HG03432 (cell line): ENCODE results near the gene PCCA.

ENCODE experiments used
- ATAC-seq: cut with Tn5 transposase; IDR thresholded peaks from one replicate; pipeline ENCODE4 v1.9.1; 2021; ENCODE audit warnings: mild to moderate bottlenecking, moderate library complexity; ENCODE audit not compliant: unreplicated experiment

PCCA gene

DNA sequence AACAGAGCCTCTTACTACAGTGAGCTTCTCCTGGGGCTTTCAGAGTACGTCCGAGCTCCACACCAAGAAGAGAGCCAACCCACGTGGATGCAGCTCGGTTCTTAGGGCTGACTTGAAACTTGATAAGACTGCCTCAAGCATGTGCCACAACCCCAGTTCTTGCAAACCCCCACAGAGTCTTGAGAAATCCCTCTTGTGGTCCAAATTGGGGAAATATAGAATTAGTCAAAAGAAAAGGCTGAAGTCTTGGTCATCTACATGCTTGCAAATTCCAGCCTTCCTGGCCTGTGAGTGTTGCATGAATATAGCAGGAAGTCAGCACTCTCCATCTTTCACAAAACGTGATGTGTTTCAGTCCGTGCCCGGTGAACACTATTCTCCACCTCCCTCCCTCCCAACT, 404.5 kb downstream of the PCCA start:
- no peak for ATAC-seq

DNA sequence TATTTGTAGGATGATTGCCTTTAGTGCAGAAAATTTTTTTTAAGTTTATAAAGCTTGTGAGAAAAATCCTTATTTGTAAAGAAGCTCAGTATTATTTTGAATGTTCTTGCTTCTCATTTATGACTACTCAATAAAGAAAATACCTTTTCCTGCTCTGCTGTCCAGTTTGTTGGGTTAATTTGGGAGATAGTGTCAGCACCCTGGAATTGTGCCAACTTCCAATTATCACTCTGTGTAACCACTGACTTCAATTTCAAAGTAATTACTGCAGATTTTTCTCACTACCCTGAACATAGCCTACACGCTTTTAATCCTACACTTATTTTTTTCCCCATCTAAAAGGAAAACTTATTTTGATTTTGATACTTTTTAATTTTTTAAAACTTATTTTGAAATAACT, 406.6 kb downstream of the PCCA start:
- ATAC-seq = no peak

DNA sequence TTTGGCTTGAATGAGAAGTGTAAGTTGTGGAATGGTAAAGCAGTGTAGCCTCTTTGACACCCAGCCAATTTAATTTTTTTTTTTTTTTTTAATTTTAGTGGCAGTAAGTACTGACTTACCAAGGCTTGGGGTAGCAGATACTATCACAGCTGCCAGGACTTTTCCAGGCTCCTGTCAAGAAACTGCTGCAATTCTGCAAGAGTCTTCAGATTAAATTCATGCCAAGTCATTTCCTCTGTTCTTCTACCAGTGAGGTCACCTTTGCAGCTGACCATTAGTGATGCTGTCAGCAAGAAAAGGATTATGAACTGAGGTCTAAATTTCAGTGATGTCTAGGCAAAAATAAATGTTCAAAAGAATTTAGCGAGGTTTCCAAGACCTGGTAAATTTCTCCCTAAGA, 408.5 kb downstream of the PCCA start:
- no peak for ATAC-seq

DNA sequence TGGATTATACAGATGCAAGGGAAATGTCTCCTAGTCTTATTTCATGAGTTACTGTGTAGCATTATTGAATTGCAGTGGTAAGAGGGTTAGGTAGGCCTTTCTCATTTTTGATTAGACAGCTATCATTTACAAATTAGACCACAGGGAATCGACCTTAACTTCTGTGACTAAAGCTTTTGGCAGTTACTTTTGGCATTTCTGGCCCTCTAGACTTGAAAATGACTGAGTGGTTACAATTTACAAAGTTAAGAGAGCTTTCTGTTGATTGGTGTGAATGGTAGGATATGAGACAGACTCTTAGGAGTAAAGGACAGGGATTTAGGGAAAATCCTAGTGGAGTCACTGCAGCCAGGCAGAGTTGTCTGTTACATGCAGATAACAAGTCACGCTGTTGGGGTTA, 413.6 kb downstream of the PCCA start:
- no peak for ATAC-seq

DNA sequence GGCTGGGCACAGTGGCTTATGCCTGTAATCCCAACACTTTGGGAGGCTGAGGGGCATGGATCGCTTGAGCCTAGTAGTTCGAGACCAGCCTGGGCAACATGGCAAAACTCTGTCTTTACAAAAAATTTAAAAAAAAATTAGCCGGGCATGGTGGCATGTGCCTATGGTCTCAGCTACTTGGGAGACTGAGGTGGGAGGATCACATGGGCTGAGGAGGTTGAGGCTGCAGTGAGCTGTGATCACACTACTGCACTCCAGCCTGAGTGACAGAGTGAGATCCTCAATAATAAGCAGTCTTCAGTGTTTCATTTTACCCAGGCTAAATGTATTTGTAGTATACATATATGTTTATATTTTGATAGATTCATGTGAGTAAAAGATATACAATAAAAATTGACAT, 414.7 kb downstream of the PCCA start:
- no peak for ATAC-seq

DNA sequence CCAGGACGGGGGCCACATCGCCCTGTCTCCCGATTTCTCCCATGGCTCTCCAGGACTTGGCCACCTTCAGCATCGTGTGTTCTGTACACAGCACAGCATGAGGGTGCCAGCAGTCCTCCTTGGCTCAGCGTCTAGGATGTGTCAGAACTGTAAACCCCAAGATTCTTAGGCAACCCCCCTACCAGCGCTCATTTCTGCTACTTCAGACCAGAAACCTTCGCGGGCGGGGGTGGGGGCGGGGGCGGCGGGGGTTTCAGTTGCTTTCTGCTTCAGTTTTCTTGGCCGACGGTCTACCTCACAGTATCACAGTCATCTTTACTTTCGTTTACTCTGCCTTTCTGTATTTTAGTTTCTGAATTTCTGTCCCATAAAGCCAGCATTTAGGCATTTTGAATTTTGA, 417.3 kb downstream of the PCCA start:
- peak; percentile 73 for ATAC-seq

DNA sequence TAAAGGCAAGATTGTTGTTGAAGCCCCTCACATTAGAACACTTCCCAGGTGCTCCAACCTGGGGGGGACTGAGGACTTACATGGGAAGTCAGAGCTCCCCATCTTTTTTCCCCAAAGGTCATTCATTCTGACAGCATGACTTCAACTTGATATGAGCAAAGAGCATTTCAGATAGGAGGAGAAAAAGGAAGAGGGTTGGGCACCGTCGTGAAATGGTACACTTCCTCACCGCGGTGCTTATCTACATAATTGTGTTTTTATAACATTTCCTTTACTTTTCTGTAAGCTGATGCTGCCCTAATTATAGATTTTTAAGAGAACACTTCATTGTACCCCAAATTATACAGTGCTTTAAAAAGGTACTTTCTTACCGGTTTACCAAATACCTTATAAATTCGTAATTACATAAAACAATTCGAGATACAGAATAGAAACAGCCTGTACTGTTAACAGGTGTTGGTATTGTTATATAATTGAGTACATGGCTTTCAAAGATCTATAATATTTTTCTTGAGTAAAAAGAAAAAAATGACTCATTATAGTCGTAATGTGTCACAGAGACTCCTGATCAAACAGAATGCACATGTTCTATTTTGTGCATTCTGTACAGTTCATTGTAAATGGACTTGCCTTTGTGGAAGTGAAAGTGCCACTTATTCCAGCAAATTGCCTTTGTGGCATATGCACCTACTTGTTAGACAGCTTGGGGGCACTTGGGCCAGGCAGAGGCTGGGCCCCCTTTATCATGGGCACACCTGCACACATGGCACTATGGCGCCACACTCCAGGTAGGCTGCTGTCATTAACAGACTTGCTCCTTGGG, 417.9 kb downstream of the PCCA start:
- ATAC-seq = peak; percentile 33

DNA sequence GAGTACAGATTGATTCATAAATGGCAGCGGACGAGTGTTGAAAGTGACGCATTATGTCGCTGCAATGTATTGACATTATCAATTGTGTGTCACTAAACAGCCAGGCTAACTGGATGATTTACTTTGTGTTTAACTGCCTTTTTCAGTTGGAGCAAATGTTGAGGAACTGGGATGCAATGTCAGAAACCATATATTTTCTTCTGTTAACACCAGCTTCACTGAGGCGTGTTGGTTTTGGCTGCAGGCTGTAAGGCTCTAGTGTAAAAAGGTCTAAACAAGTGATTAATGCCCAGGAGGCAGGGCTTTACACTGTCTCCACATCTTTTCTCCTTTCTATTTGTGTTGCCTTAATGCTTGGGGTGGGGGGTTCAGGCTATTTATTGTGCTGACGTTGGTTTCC, 419.6 kb downstream of the PCCA start:
- ATAC-seq = no peak

DNA sequence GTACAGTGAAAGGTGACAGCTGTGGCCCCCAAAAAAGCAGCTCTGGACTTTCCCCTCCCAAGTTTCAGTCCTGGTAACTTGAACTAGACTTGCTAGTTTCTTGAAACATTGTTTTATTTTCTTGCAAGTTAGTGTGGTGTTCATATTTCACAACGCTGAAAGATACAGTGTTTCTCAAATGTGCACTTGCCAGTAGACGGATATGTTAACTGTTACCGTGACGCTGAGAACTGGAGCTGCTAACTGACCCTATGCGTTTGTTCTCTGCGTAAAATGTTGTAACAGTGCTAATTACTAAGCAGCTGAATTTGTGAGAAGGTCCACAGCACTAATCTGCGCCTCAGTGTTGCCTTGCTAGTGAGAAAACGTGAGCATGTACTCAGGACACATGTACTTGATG, 420.1 kb downstream of the PCCA start:
- ATAC-seq = no peak

DNA sequence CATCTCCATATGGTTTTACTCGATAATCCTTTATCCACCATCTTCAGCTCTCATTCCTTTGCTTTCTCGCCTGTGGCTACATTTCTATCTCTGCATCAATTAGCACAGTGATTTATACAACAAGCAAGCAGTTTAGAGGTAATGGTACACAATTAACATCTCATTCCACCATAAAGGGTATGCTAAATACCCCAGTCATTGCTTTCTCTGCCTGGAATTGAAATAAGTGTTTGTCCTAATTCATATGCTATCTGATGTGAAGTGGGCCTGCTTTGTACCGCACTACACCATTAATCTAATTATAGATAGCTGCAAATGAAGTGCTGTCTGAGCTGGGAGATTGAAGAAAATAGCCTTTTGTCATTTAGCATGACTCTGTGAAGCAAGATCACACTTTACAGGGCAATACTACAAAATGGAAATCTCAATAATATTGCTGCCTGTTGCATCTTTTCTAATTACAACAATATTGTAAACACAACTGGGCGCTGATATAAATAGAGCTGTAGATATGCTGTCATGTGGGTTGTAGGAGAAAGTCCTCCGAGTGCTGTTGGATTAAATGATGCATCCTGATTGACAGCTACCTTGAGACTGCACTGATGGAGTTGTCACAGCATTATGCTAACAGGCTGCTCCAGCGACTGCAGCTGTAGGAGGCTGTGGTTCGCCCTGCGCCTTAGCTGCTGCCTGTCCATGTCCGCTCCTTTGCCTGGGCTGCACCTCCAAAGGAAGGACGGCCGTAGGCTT, 421.5 kb downstream of the PCCA start:
- no peak for ATAC-seq

DNA sequence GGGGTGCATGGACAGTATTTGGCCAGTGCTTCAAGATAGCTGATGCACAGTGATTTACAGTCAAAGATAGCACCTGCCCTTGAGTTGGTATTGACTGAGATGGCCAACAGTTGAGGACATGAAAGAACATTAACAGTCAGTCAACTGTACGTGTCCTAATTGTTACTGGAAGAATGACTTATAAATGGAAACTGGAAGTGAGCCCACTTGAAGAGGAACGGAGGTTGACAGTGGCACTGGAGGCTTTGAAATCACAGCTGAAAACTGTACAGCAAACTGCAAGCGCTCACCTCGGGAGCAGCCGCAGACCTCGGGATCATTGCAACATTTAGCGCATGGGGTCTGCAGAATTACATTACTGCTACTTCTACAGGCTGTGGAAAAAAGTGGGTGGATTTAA, 422.6 kb downstream of the PCCA start:
- no peak for ATAC-seq

DNA sequence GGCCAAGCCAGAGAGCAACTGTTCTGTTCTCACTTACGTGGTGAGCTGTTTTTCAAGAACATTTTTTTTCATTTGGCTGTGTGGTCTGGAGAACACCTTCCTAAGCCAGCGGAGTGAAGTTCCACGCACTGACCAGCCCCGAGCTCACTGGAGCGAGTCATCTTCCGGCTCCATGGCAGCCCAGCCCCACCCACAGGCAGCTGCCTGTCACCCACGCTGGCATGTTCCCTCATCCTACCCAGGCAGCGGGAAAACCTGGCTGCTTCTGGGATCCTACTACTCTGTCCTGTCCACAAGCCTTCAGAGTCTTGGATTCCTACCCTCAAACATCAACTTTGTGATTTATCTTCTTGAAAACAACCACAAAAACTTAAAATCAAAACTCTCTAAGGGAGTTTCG, 423.5 kb downstream of the PCCA start:
- no peak for ATAC-seq

DNA sequence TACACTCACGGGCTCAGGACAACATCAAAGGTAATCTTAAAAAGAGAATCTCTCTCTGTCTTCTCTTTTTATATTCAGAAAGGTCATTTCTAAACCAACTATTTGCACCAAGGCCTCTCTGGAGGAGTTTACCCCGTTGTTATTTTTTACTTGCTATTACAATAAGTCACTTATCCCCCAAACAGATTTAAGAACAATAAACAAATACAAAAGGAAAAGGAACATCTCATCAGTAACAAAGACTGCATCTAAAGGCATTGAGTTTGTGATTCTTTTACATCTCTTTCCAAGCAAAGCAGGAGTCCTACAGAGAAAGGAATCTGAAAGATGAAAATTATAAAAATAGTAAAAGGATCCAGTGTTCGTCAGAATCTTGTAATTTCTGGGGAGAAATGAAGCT, 424.3 kb downstream of the PCCA start:
- ATAC-seq = no peak

DNA sequence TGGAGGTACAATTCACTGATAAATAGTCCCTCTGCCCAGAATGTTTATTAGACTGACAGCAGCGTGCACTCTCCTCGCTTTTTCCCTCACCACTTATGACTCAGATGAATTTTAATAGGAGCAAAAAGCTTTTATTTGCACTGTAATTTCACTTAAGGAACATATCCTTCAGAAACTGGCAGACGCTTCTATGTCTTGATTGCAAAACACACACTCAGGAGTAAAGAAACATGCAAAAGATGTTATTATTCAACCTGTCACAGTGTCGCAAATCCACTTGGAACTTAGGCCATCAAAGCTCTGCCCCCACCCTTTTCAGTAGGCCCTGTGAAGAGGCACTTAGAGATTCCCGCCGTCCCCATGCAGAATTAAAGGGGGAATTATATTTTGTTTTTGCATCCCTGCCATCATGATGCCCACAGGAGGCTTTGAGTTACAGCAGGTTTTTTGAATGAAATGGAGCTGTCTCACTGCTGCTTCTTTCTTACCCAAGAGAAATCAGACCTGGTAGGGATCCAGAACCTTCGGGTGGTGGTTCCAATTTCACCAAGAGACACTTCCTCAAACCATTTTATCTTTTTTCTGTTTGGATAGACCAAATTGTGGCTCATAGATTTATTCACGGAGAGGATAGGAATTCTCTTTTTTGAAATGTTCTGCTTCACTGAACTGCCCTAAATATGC, 425.2 kb downstream of the PCCA start:
- no peak for ATAC-seq

DNA sequence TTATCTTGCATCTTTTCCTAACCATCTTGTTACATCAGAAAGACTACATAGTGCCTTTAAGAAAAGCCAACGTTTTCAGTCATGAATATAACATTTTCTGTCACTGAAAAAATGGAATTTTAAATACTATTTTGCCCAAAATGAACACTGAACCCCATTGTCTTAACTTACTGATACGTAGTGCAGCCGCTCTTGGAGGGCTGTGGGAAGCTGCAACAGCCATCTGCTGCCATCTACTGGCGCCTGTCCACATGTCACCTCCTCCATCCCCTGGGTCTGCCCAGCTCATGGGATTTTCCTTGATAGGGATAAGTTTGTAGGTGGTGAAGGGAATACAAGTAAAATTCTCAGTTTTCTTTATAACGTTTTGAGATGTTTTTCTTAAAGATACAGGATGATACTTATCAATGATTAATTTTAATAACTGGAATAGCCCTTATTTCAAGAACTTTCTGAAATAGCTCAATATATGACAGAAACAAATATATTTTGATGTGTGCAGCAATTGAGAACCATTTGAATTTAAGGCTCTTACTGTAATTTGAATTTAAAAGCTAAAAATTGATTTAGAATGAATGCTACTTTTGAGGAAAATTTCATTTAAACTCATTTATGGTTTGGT, 426.0 kb downstream of the PCCA start:
- ATAC-seq = peak; percentile 96

DNA sequence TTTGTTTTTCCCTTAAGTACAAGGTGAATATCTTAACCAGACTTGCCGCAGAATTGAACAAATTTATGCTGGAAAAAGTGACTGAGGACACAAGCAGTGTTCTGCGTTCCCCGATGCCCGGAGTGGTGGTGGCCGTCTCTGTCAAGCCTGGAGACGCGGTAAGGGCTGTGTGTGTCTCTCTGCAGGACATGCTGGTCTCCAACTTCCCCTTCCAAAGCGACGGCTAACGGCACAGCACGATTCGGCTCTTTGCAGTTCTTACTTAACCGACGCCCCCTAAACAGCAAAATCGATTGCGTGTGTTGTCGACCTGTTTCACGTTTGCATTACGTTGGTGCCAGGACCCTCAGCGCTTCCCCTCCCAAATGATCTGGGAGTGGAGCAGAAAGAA, 426.5 kb downstream of the PCCA start:
- ATAC-seq = no peak

DNA sequence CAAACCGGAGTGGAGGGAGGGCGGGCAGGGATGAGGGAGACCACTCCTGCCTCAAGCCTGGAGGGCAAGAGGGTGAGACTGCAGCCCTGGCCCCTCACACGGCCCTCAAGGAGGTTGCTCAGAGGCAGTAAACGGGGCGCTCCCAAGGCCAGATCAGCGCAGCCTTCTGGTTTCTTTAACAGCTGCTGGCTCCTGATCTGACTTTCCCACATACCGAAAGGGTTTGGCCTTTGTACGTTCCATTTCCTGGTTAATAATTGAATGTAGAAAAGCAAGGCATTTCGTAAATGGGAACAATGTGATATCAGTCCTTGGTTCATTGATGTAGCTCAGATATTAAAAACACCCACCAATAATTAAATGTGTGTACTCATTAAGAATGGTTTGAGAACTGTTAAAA, 428.2 kb downstream of the PCCA start:
- no peak for ATAC-seq

DNA sequence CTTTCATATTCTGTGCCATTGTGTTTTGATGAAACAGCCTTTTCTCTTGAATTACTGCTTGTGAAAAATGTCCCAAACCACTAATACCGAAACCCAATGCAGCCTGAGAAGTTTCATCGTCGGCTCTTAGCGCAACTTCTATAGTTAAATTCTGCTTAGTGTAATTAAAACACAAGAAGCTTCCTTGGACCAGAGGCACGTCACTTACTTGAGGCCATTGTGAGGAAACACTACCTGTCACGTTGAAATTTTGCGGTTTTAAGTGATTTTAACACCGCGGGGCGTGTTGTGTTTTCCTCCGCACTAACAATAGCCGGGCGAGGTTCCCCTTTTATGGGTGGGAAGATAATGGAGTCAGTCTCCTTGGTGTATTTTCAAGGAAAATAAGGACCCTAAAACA, 428.8 kb downstream of the PCCA start:
- ATAC-seq = no peak

DNA sequence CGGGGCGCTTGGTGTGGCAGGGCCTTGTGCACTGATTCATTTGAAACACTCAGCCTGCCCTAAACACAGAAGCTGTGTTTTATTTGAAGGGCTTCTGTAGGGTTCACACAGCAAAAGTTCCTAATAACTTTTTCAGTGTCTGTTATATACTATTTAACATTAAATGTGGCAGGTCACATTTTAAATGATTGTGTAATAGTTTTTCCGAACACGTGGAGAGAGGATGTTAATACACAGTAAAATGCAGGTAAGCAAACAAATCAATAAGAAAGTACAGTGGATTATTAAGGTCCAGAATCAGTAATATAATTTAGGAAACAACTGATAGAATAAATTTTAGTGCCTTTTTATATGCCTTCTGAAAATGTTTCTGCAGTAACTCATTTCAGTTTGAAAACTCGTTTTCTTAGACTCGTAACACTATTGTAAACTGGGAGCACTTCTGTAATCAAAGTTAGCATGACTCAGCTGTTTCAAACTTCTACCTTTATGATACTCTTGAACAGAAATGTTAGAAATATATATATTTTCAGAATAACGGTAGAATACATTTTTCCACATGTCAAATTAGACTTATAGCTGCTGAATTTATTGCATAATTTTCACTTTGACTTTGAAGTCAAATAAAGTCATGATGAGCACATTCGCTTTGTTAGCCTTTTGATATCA, 429.6 kb downstream of the PCCA start:
- ATAC-seq = no peak

DNA sequence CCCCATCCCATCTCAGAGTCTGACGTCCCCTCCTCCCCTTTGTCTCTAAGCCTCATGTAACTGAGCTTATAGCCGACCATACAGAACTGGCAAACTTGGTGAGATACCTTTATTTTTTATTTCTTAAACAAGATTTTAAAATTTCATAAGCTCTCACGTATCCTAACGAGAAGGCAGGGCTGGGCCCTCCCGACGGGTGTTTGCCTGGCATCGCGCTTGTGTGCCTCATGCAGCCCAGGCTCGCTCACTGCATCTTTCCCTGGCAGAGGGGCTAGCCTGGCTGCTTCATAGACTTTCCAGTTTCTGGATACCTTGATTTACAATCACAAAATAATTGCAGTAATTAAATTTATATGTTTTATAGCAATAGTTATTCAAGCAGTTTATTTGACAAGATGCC, 430.7 kb downstream of the PCCA start:
- no peak for ATAC-seq
